NCI-H1436 (cell line): ENCODE measurements around the gene SPPL2B.
"Not testable (repeated sequence)": the region's sequence is repeated elsewhere in the genome, so short reads cannot be mapped to it uniquely, and the experiment has no call there.

Experiments used
- DNase-seq: peaks from one replicate; lab custom pipeline; 2025; lab: John Stamatoyannopoulos, UW

Gene SPPL2B

GRCh38 chr19:2338055-2338615 is 9.7 kb downstream of the SPPL2B start:
- DNase-seq = no peak

- no peak for DNase-seq
Observed at GRCh38 chr19:2338751-2339643, 10.5 kb downstream of the SPPL2B start.

- no peak for DNase-seq
Observed at GRCh38 chr19:2339644-2340310, 11.3 kb downstream of the SPPL2B start.

GRCh38 chr19:2340496-2341243 is 12.2 kb downstream of the SPPL2B start:
- DNase-seq = no peak

GRCh38 chr19:2341244-2341751 is 12.8 kb downstream of the SPPL2B start:
- no peak for DNase-seq

GRCh38 chr19:2341982-2342381 is 13.5 kb downstream of the SPPL2B start:
- DNase-seq = no peak

GRCh38 chr19:2342656-2343288 is 14.3 kb downstream of the SPPL2B start:
- no peak for DNase-seq

GRCh38 chr19:2343289-2343982 is 15.0 kb downstream of the SPPL2B start:
- no peak for DNase-seq

GRCh38 chr19:2344381-2344870 is 15.9 kb downstream of the SPPL2B start:
- DNase-seq = no peak

- no peak for DNase-seq
Observed at GRCh38 chr19:2345076-2345475, 16.6 kb downstream of the SPPL2B start.

GRCh38 chr19:2345794-2346663 is 17.5 kb downstream of the SPPL2B start:
- no peak for DNase-seq

GRCh38 chr19:2349818-2350217 is 21.3 kb downstream of the SPPL2B start:
- DNase-seq = not testable (repeated sequence)

- no peak for DNase-seq
Observed at GRCh38 chr19:2350656-2351055, 22.2 kb downstream of the SPPL2B start.

- DNase-seq = no peak
Observed at GRCh38 chr19:2351591-2351990, 23.1 kb downstream of the SPPL2B start.

GRCh38 chr19:2352121-2352520 is 23.6 kb downstream of the SPPL2B start:
- no peak for DNase-seq

- no peak for DNase-seq
Observed at GRCh38 chr19:2353159-2353886, 24.8 kb downstream of the SPPL2B start.

GRCh38 chr19:2353887-2354592 is 25.6 kb downstream of the SPPL2B start:
- DNase-seq = no peak

- no peak for DNase-seq
Observed at GRCh38 chr19:2354670-2355069, 26.2 kb downstream of the SPPL2B start.
